Esophagus muscularis mucosa (tissue), 4 donors: ENCODE measurements around the gene ALCAM.

Experiments used
- CTCF ChIP-seq, 3 experiments: fragments of 200-600 bp in 2 of 3; fragments of 450-650 bp in 1 of 3; sonication (generic) in 2 of 3; IDR thresholded peaks; one replicate each; pipeline ENCODE4 v1.5.1; 2017 to 2019; ENCODE audit warnings: antibody characterized with exemption in 3 of 3, mild to moderate bottlenecking in 2 of 3, moderate library complexity in 1 of 3
- EP300 ChIP-seq: sonication (generic); formaldehyde crosslinking; IDR thresholded peaks from one replicate; pipeline ENCODE4 v1.6.1; 2017; ENCODE audit warnings: antibody characterized with exemption
- POLR2A ChIP-seq: fragments of 450-650 bp; IDR thresholded peaks from one replicate; pipeline ENCODE4 v1.6.1; 2017; ENCODE audit warnings: antibody characterized with exemption, moderate library complexity, mild to moderate bottlenecking, low read depth
- POLR2AphosphoS5 ChIP-seq, 2 donors: sonication (generic); formaldehyde crosslinking; IDR thresholded peaks; one replicate each; pipeline ENCODE4 v1.6.1; 2017; ENCODE audit warnings: antibody characterized with exemption in 2 of 2

GRCh38 chr3:105409364-105409763 lies 42.7 kb downstream of the ALCAM start:
- TF ChIP-seq POLR2A (no peak), CTCF (IDR thresholded peaks at IDR 0.05) (no peak), POLR2AphosphoS5 (IDR thresholded peaks at IDR 0.05) (no peak), EP300 (no peak)
